DND-41 (cell line): Measurements from ENCODE around the gene BORCS6.

Experiments
- ATAC-seq: fragments of 200-7000 bp; cut with Tn5 transposase; 3 replicates; pipeline ENCODE4 v1.9.1; 2021; ENCODE audit warnings: low read depth; ENCODE audit not compliant: insufficient read depth
- DNase-seq: peaks from one replicate; pipeline ENCODE4 v3.0.0-alpha.2; 2020
- H2AFZ ChIP-seq: 2 replicates; pipeline ENCODE4 v1.6.0; 2012; ENCODE audit warnings: low read depth, low read length
- H3K27ac ChIP-seq: 2 replicates; pipeline ENCODE4 v1.5.1; 2012; ENCODE audit warnings: low read length, inconsistent platforms
- H3K27me3 ChIP-seq: fragments of 200-600 bp; sonication (generic); 2 replicates; pipeline ENCODE4 v1.6.0; 2012; ENCODE audit warnings: low read length, mild to moderate bottlenecking, inconsistent platforms; ENCODE audit not compliant: insufficient read depth, poor library complexity
- H3K36me3 ChIP-seq: 2 replicates; pipeline ENCODE4 v1.5.1; 2012; ENCODE audit warnings: low read length, inconsistent platforms; ENCODE audit not compliant: insufficient read depth
- H3K4me1 ChIP-seq: 2 replicates; pipeline ENCODE4 v1.5.1; 2012; ENCODE audit warnings: mild to moderate bottlenecking, low read length; ENCODE audit not compliant: insufficient read depth
- H3K4me2 ChIP-seq: 2 replicates; pipeline ENCODE4 v1.6.0; 2012; ENCODE audit warnings: mild to moderate bottlenecking, moderate library complexity, low read length, inconsistent platforms; ENCODE audit not compliant: insufficient read depth
- H3K4me3 ChIP-seq, 2 experiments: fragments of 200-600 bp in 1 of 2; shearing (Covaris generic) in 1 of 2; 2 replicates each; pipeline ENCODE4 v1.5.1; 2012 to 2016; ENCODE audit warnings: inconsistent platforms in 2 of 2, low read length in 2 of 2, mild to moderate bottlenecking in 2 of 2, low read depth in 1 of 2, moderate library complexity in 1 of 2
- H3K79me2 ChIP-seq: 2 replicates; pipeline ENCODE4 v1.6.0; 2012; ENCODE audit warnings: low read length, inconsistent platforms; ENCODE audit not compliant: insufficient read depth
- H3K9ac ChIP-seq: 2 replicates; pipeline ENCODE4 v1.6.0; 2012; ENCODE audit warnings: low read depth, mild to moderate bottlenecking, inconsistent platforms, low read length, moderate library complexity
- H3K9me3 ChIP-seq: 2 replicates; pipeline ENCODE4 v1.5.1; 2012; ENCODE audit warnings: low read length, moderate library complexity, mild to moderate bottlenecking, inconsistent platforms; ENCODE audit not compliant: insufficient read depth, severe bottlenecking
- H4K20me1 ChIP-seq: 2 replicates; pipeline ENCODE4 v1.6.0; 2012; ENCODE audit warnings: low read length; ENCODE audit not compliant: insufficient read depth
- CTCF ChIP-seq: IDR thresholded peaks from 2 replicates; pipeline ENCODE4 v1.5.1; 2012; ENCODE audit warnings: borderline replicate concordance, low read length, moderate library complexity, mild to moderate bottlenecking; ENCODE audit not compliant: poor library complexity, severe bottlenecking; ENCODE audit errors: extremely low read depth
- EZH2 ChIP-seq: IDR thresholded peaks from 3 replicates; pipeline ENCODE4 v1.6.1; 2012; ENCODE audit warnings: borderline replicate concordance, low read depth, mild to moderate bottlenecking, moderate library complexity, low read length, inconsistent platforms; ENCODE audit not compliant: severe bottlenecking

Gene BORCS6

GRCh38 chr17:8167526-8167925 lies 22.5 kb downstream of the BORCS6 start:
- Histone ChIP-seq H3K36me3 (peaks cover 1% of the 10 kb centered on the region; the same call in 1 of the 2 replicates), H2AFZ (no peak overlapping the region), H3K4me3 (no peak overlapping the region), H3K9ac (no peak overlapping the region), H3K4me1 (peaks cover 35% of the 10 kb centered on the region), H3K79me2 (peaks cover 9% of the 10 kb centered on the region), H4K20me1 (no peaks in the 10 kb centered on the region), H3K9me3 (no peaks in the 10 kb centered on the region), H3K27ac (no peak overlapping the region), H3K27me3 (no peaks in the 10 kb centered on the region), H3K4me2 (no peak overlapping the region)
- ATAC-seq, result no peak
- DNase-seq, result no peak
- no peak for TF ChIP-seq EZH2
- no peak for TF ChIP-seq CTCF

- TF ChIP-seq CTCF (no peak), EZH2 (no peak)
- Histone ChIP-seq H3K9me3 (no peaks in the 10 kb centered on the region), H3K9ac (no peak overlapping the region), H3K4me2 (no peak overlapping the region), H2AFZ (no peak overlapping the region), H3K4me1 (peaks cover 35% of the 10 kb centered on the region), H3K27ac (no peak overlapping the region), H3K27me3 (no peaks in the 10 kb centered on the region), H4K20me1 (peaks cover 7% of the 10 kb centered on the region), H3K79me2 (peaks cover 17% of the 10 kb centered on the region), H3K36me3 (peaks cover 7% of the 10 kb centered on the region), H3K4me3 (no peak overlapping the region)
- no peak for ATAC-seq
- no peak for DNase-seq
Measured at GRCh38 chr17:8166731-8167130, 23.2 kb downstream of the BORCS6 start.

- Histone ChIP-seq H3K9ac (peak overlapping the region; percentile 100), H3K79me2 (peaks cover 35% of the 10 kb centered on the region), H3K27me3 (no peaks in the 10 kb centered on the region), H3K36me3 (peaks cover 26% of the 10 kb centered on the region), H4K20me1 (peaks cover 18% of the 10 kb centered on the region), H3K27ac (peak overlapping the region; percentile 97), H3K4me1 (peaks cover 47% of the 10 kb centered on the region), H2AFZ (peak overlapping the region; percentile 97), H3K4me3 (peak overlapping the region in 1 of 2 experiments; percentile 99; a peak in 1 of 4 replicates), H3K4me2 (peak overlapping the region; percentile 97), H3K9me3 (no peaks in the 10 kb centered on the region)
- TF ChIP-seq CTCF (no peak), EZH2 (no peak)
- DNase-seq, result peak; percentile 30
- no peak for ATAC-seq
Measured at GRCh38 chr17:8164815-8165131, 25.2 kb downstream of the BORCS6 start.
